ENCODE results near the gene RYR1. TPM values are rescaled to one million over a fixed set of nuclear protein-coding genes. Genes with fewer than 3 reads are reported as not detected.
"Not testable (repeated sequence)": the region's sequence is repeated elsewhere in the genome, so short reads cannot be mapped to it uniquely, and the experiment has no call there.

The RYR1 gene
- total RNA-seq, 1 donor from 2014 or later, result 21.1 TPM

GRCh38 chr19:38565691-38566105, 132.2 kb downstream of the RYR1 start:
- no peak for DNase-seq

GRCh38 chr19:38569368-38569983, 136.0 kb downstream of the RYR1 start:
- DNase-seq, result no peak

GRCh38 chr19:38571682-38572081, 138.2 kb downstream of the RYR1 start:
- DNase-seq, result no peak

- no peak for DNase-seq
Observed at GRCh38 chr19:38577826-38578225, 144.3 kb downstream of the RYR1 start.

- DNase-seq, result not testable (repeated sequence)
Observed at GRCh38 chr19:38579304-38579703, 145.8 kb downstream of the RYR1 start.

- no peak for DNase-seq
Observed at GRCh38 chr19:38580080-38580479, 146.6 kb downstream of the RYR1 start.

GRCh38 chr19:38583219-38583984, 149.9 kb downstream of the RYR1 start:
- no peak for DNase-seq

GRCh38 chr19:38583985-38584305, 150.5 kb downstream of the RYR1 start:
- no peak for DNase-seq

- no peak for DNase-seq
Observed at GRCh38 chr19:38587562-38587961, 154.1 kb downstream of the RYR1 start.

GRCh38 chr19:38588041-38588440, 154.6 kb downstream of the RYR1 start:
- DNase-seq, result no peak

GRCh38 chr19:38592940-38593339, 159.4 kb downstream of the RYR1 start:
- DNase-seq, result no peak

GRCh38 chr19:38596057-38596981, 162.8 kb downstream of the RYR1 start:
- DNase-seq, result no peak

- no peak for DNase-seq
Observed at GRCh38 chr19:38597075-38597474, 163.6 kb downstream of the RYR1 start.

- no peak for DNase-seq
Observed at GRCh38 chr19:38599722-38600121, 166.2 kb downstream of the RYR1 start.

- DNase-seq, result not testable (repeated sequence)
Observed at GRCh38 chr19:38602856-38603255, 169.4 kb downstream of the RYR1 start.

- DNase-seq, result no peak
Observed at GRCh38 chr19:38606131-38606530, 172.6 kb downstream of the RYR1 start.

GRCh38 chr19:38614289-38614688, 180.8 kb downstream of the RYR1 start:
- DNase-seq, result no peak

GRCh38 chr19:38615007-38615581, 181.6 kb downstream of the RYR1 start:
- no peak for DNase-seq

- DNase-seq, result no peak
Observed at GRCh38 chr19:38616265-38616664, 182.8 kb downstream of the RYR1 start.

GRCh38 chr19:38617283-38617763, 183.8 kb downstream of the RYR1 start:
- DNase-seq, result no peak

GRCh38 chr19:38617764-38618589, 184.5 kb downstream of the RYR1 start, which contains the start of gene MAP4K1:
TSS of gene MAP4K1 (minus strand) at chr19:38617953. CDS start at chr19:38617895, 58 bp downstream.
- no peak for DNase-seq

Measured in skin of body (tissue), 2 donors.